HG02973 (cell line): Measurements from ENCODE around the gene GTF2IRD2.
"Not testable (repeated sequence)": the region's sequence is repeated elsewhere in the genome, so short reads cannot be mapped to it uniquely, and the experiment has no call there.

Source experiments
- ATAC-seq: cut with Tn5 transposase; IDR thresholded peaks from one replicate; pipeline ENCODE4 v1.9.1; 2021; ENCODE audit warnings: moderate library complexity; ENCODE audit not compliant: unreplicated experiment

Gene GTF2IRD2

GRCh38 chr7:74850833-74851721 is at the start of gene GTF2IRD2:
Gene GTF2IRD2 (minus strand): TSS chr7:74851605. CDS start chr7:74836378, 15,227 bp downstream.
- ATAC-seq: peak; percentile 72

GRCh38 chr7:74890158-74891123 is 39.0 kb upstream of the GTF2IRD2 start:
- ATAC-seq: peak; percentile 46

- peak; percentile 13 for ATAC-seq
These were observed 38.2 kb upstream of the GTF2IRD2 start for GRCh38 chr7:74889518-74890129.

GRCh38 chr7:74885295-74885694 is 33.9 kb upstream of the GTF2IRD2 start:
- ATAC-seq: not testable (repeated sequence)

GRCh38 chr7:74882110-74882509 is 30.7 kb upstream of the GTF2IRD2 start:
- ATAC-seq: not testable (repeated sequence)

GRCh38 chr7:74874748-74875512 is 23.5 kb upstream of the GTF2IRD2 start:
- not testable (repeated sequence) for ATAC-seq

- not testable (repeated sequence) for ATAC-seq
These were observed 22.8 kb upstream of the GTF2IRD2 start for GRCh38 chr7:74874104-74874747.

- ATAC-seq: not testable (repeated sequence)
These were observed 21.1 kb upstream of the GTF2IRD2 start for GRCh38 chr7:74872542-74872941.

GRCh38 chr7:74865777-74866176 is 14.4 kb upstream of the GTF2IRD2 start:
- not testable (repeated sequence) for ATAC-seq

- not testable (repeated sequence) for ATAC-seq
These were observed 1.6 kb downstream of the GTF2IRD2 start for GRCh38 chr7:74849853-74850252.

- not testable (repeated sequence) for ATAC-seq
These were observed 21.0 kb downstream of the GTF2IRD2 start for GRCh38 chr7:74830411-74830810.

- not testable (repeated sequence) for ATAC-seq
These were observed 21.4 kb downstream of the GTF2IRD2 start for GRCh38 chr7:74829959-74830358.

GRCh38 chr7:74821259-74821658 is 30.1 kb downstream of the GTF2IRD2 start:
- not testable (repeated sequence) for ATAC-seq

GRCh38 chr7:74820146-74820805 is 31.1 kb downstream of the GTF2IRD2 start:
- ATAC-seq: peak; percentile 84

GRCh38 chr7:74815882-74816281 is 35.5 kb downstream of the GTF2IRD2 start:
- not testable (repeated sequence) for ATAC-seq

- not testable (repeated sequence) for ATAC-seq
These were observed 52.8 kb downstream of the GTF2IRD2 start for GRCh38 chr7:74798644-74799043.

GRCh38 chr7:74797848-74798622 is 53.4 kb downstream of the GTF2IRD2 start:
- ATAC-seq: not testable (repeated sequence)

- not testable (repeated sequence) for ATAC-seq
These were observed 62.1 kb downstream of the GTF2IRD2 start for GRCh38 chr7:74789200-74789736.
